OCI-LY1 (cell line): ENCODE results near the gene ATG4D.

Experiments used
- H2AFZ ChIP-seq: fragments of 200-600 bp; sonication (generic), shearing (Covaris generic); 2 replicates; pipeline ENCODE4 v1.6.0; 2014; ENCODE audit warnings: antibody characterized with exemption, mild to moderate bottlenecking, low read length
- H3F3A ChIP-seq: fragments of 200-600 bp; sonication (generic), shearing (Covaris generic); 2 replicates; pipeline ENCODE4 v1.6.0; 2014; ENCODE audit warnings: mild to moderate bottlenecking, antibody characterized with exemption, low read length, moderate library complexity; ENCODE audit not compliant: insufficient read depth
- H3K27ac ChIP-seq: fragments of 200-600 bp; sonication (generic); 2 replicates; pipeline ENCODE4 v1.5.1; 2014; ENCODE audit warnings: low read length, mixed run types, mild to moderate bottlenecking, low read depth; ENCODE audit not compliant: poor library complexity, severe bottlenecking
- H3K27me3 ChIP-seq: fragments of 200-600 bp; sonication (generic); 2 replicates; pipeline ENCODE4 v1.6.0; 2014; ENCODE audit warnings: antibody characterized with exemption, mild to moderate bottlenecking, low read length, moderate library complexity; ENCODE audit not compliant: insufficient read depth
- H3K36me3 ChIP-seq: fragments of 200-600 bp; sonication (generic); 2 replicates; pipeline ENCODE4 v1.6.1; 2014; ENCODE audit warnings: mild to moderate bottlenecking, antibody characterized with exemption, low read length, moderate library complexity, mixed read lengths; ENCODE audit not compliant: insufficient read depth
- H3K4me1 ChIP-seq: fragments of 200-600 bp; sonication (generic); 2 replicates; pipeline ENCODE4 v1.5.1; 2014; ENCODE audit warnings: mild to moderate bottlenecking, low read length, moderate library complexity; ENCODE audit not compliant: insufficient read depth, severe bottlenecking
- H3K4me2 ChIP-seq: fragments of 200-600 bp; sonication (generic), shearing (Covaris generic); 2 replicates; pipeline ENCODE4 v1.6.1; 2014; ENCODE audit warnings: low read length
- H3K4me3 ChIP-seq: fragments of 200-600 bp; sonication (generic); 2 replicates; pipeline ENCODE4 v1.5.1; 2014; ENCODE audit warnings: low read length, low read depth, mild to moderate bottlenecking, mixed read lengths; ENCODE audit not compliant: poor library complexity, severe bottlenecking
- H3K79me2 ChIP-seq: fragments of 200-600 bp; shearing (Covaris generic); 2 replicates; pipeline ENCODE4 v1.6.1; 2016; ENCODE audit warnings: mixed run types, low read length, mixed read lengths; ENCODE audit not compliant: insufficient read depth
- H3K9ac ChIP-seq: fragments of 200-600 bp; sonication (generic), shearing (Covaris generic); 2 replicates; pipeline ENCODE4 v1.6.1; 2014; ENCODE audit warnings: mild to moderate bottlenecking, low read length, mixed read lengths
- H3K9me2 ChIP-seq: fragments of 200-600 bp; sonication (generic), shearing (Covaris generic); 2 replicates; pipeline ENCODE4 v1.6.1; 2014; ENCODE audit warnings: low read depth, mild to moderate bottlenecking, low read length, mixed read lengths
- H3K9me3 ChIP-seq: fragments of 200-600 bp; shearing (Covaris generic); 2 replicates; pipeline ENCODE4 v1.6.1; 2014; ENCODE audit warnings: low read length, mixed read lengths
- H4K20me1 ChIP-seq: fragments of 200-600 bp; sonication (generic), shearing (Covaris generic); 2 replicates; pipeline ENCODE4 v1.6.0; 2016; ENCODE audit warnings: mild to moderate bottlenecking, low read length; ENCODE audit not compliant: insufficient read depth
- EZH2 ChIP-seq: fragments of 200-600 bp; sonication (generic), shearing (Covaris generic); IDR thresholded peaks from 2 replicates; pipeline ENCODE4 v1.8.0; 2017; ENCODE audit warnings: borderline replicate concordance, mixed run types, mild to moderate bottlenecking, antibody characterized with exemption, low read length, moderate library complexity, mixed read lengths
- TF ChIP-seq, protein P1 (sequence below): fragments of 200-600 bp; sonication (generic), shearing (Covaris generic); IDR thresholded peaks from 2 replicates; pipeline ENCODE4 v1.5.1; 2017; ENCODE audit warnings: mild to moderate bottlenecking, antibody characterized with exemption, low read length, moderate library complexity, mixed read lengths

Gene ATG4D

DNA sequence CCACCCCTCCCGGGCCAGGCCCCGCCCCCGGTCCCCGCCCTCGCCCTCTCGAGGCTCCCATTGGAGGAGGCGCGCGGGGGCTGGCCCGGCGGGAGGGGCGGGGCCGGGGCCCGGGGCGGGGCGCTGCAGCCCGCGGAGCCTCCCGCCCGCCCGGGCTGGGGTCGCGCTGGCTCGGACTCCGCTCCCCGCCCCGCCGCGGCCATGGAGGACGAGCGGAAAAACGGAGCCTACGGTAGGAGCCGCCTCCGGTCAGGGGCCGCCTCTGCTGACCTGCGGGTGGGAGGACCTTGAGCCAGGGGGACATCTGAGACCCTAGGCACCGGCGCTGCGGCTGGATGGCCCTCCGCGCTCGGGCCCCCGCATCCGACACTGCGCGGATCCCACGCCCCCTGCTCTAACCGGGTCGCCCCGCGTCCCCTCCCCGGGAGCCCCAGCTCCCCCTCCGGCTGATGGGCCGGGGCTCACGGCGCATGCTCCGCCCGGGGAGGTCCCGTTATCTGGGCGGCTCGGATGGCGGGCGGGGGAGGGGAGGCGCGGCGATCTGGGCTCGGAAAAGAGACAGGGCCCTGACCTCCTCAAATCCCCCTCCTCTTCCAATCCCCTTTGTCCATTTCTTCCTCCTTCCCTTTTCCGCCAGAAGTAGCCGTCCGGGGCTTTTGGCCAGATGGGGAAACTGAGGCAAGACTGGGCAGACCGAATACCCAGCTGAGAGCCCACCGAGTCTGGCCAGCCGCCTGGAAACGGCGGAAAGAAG, 58.8 kb downstream of the ATG4D start:
- Histone ChIP-seq H4K20me1 (no peaks in the 10 kb centered on the region), H3K9me3 (no peaks in the 10 kb centered on the region), H3K79me2 (peaks cover 30% of the 10 kb centered on the region), H3K4me2 (peak overlapping the region; percentile 69), H2AFZ (no peak overlapping the region), H3K27ac (peak overlapping the region; percentile 98), H3K9me2 (no peaks in the 10 kb centered on the region), H3K9ac (peak overlapping the region; percentile 95), H3K36me3 (no peaks in the 10 kb centered on the region), H3K4me1 (peaks cover 19% of the 10 kb centered on the region), H3K27me3 (no peaks in the 10 kb centered on the region; the same call in 1 of the 2 replicates), H3K4me3 (peak overlapping the region; percentile 83), H3F3A (no peaks in the 10 kb centered on the region)
- TF ChIP-seq, protein P1, sequence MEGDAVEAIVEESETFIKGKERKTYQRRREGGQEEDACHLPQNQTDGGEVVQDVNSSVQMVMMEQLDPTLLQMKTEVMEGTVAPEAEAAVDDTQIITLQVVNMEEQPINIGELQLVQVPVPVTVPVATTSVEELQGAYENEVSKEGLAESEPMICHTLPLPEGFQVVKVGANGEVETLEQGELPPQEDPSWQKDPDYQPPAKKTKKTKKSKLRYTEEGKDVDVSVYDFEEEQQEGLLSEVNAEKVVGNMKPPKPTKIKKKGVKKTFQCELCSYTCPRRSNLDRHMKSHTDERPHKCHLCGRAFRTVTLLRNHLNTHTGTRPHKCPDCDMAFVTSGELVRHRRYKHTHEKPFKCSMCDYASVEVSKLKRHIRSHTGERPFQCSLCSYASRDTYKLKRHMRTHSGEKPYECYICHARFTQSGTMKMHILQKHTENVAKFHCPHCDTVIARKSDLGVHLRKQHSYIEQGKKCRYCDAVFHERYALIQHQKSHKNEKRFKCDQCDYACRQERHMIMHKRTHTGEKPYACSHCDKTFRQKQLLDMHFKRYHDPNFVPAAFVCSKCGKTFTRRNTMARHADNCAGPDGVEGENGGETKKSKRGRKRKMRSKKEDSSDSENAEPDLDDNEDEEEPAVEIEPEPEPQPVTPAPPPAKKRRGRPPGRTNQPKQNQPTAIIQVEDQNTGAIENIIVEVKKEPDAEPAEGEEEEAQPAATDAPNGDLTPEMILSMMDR = no peak
- TF ChIP-seq EZH2 = no peak
